Muscle layer of duodenum (tissue), 2 donors: ENCODE data around the gene TDRD3.

Source experiments
- H3K27ac ChIP-seq: one replicate; pipeline ENCODE4 v1.7.0; 2013; ENCODE audit warnings: mild to moderate bottlenecking, low read length
- H3K27me3 ChIP-seq: one replicate; pipeline ENCODE4 v1.7.0; 2013; ENCODE audit warnings: low read depth, mild to moderate bottlenecking, control low read depth, low read length
- H3K36me3 ChIP-seq, 2 donors: one replicate each; pipeline ENCODE4 v1.7.0; 2013; ENCODE audit warnings: low read length in 2 of 2, control low read depth in 1 of 2, mild to moderate bottlenecking in 1 of 2; ENCODE audit not compliant: insufficient read depth in 2 of 2, control insufficient read depth in 1 of 2
- H3K4me1 ChIP-seq, 2 donors: one replicate each; pipeline ENCODE4 v1.7.0; 2013; ENCODE audit warnings: low read length in 2 of 2, mild to moderate bottlenecking in 2 of 2, control low read depth in 1 of 2, moderate library complexity in 1 of 2; ENCODE audit not compliant: insufficient read depth in 2 of 2, control insufficient read depth in 1 of 2
- H3K4me3 ChIP-seq, 2 donors: one replicate each; pipeline ENCODE4 v1.7.0; 2013; ENCODE audit warnings: low read length in 2 of 2, low read depth in 1 of 2, mild to moderate bottlenecking in 1 of 2
- H3K9me3 ChIP-seq, 2 donors: one replicate each; pipeline ENCODE4 v1.7.0; 2013; ENCODE audit warnings: low read length in 2 of 2, control low read depth in 1 of 2, mild to moderate bottlenecking in 1 of 2; ENCODE audit not compliant: control insufficient read depth in 1 of 2
- donor health status: healthy.

TDRD3 gene

GRCh38 chr13:60396783-60397703, at the start of gene TDRD3:
TSS of gene TDRD3 (plus strand) at chr13:60397220. CDS start at chr13:60397365, 145 bp downstream.
- Histone ChIP-seq H3K36me3 (peaks cover 0 to 7% of the 10 kb centered on the region in 2 donors), H3K27ac (peak within 1 kb of the TSS; percentile 92), H3K27me3 (no peaks in the 10 kb centered on the region), H3K9me3 (no peaks in the 10 kb centered on the region), H3K4me1 (peaks cover 16 to 19% of the 10 kb centered on the region in 2 donors), H3K4me3 (peak within 1 kb of the TSS; percentile 89 to 99)

- Histone ChIP-seq H3K36me3 (no peaks in the 10 kb centered on the region), H3K27me3 (no peaks in the 10 kb centered on the region), H3K9me3 (no peaks in the 10 kb centered on the region), H3K4me3 (no peak overlapping the region), H3K27ac (no peak overlapping the region), H3K4me1 (no peaks in the 10 kb centered on the region)
These were observed 49.3 kb upstream of the TDRD3 start for GRCh38 chr13:60347690-60348089.

- H3K27ac ChIP-seq: no peak overlapping the region
- H3K4me3 ChIP-seq: no peak overlapping the region
- no peaks in the 10 kb centered on the region for H3K9me3 ChIP-seq
- no peaks in the 10 kb centered on the region for H3K4me1 ChIP-seq
- no peaks in the 10 kb centered on the region for H3K36me3 ChIP-seq
- H3K27me3 ChIP-seq: no peaks in the 10 kb centered on the region
These were observed 48.9 kb upstream of the TDRD3 start for GRCh38 chr13:60348097-60348496.

DNA sequence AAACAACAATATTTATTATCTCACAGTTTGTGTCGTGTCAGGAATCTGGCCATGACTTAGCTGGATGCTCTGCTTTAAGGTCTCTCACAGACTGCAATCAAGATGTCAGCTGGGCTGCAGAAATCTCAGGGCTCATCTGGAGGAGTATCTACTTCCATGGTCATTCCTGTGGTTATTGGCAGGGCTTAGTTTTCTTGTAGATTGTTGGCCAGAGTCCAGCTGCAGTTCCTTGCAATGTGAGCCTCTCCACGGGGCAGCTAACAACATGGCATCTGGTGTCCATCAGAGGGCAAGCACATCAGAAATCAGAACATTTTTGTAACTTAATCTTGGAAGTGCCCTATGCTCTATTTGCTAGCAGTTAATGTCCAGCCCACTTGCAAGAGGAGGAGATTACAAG, 45.7 kb upstream of the TDRD3 start:
- no peak overlapping the region for H3K4me3 ChIP-seq
- no peak overlapping the region for H3K27ac ChIP-seq
- H3K4me1 ChIP-seq: no peaks in the 10 kb centered on the region
- no peaks in the 10 kb centered on the region for H3K27me3 ChIP-seq
- no peaks in the 10 kb centered on the region for H3K9me3 ChIP-seq
- no peaks in the 10 kb centered on the region for H3K36me3 ChIP-seq

DNA sequence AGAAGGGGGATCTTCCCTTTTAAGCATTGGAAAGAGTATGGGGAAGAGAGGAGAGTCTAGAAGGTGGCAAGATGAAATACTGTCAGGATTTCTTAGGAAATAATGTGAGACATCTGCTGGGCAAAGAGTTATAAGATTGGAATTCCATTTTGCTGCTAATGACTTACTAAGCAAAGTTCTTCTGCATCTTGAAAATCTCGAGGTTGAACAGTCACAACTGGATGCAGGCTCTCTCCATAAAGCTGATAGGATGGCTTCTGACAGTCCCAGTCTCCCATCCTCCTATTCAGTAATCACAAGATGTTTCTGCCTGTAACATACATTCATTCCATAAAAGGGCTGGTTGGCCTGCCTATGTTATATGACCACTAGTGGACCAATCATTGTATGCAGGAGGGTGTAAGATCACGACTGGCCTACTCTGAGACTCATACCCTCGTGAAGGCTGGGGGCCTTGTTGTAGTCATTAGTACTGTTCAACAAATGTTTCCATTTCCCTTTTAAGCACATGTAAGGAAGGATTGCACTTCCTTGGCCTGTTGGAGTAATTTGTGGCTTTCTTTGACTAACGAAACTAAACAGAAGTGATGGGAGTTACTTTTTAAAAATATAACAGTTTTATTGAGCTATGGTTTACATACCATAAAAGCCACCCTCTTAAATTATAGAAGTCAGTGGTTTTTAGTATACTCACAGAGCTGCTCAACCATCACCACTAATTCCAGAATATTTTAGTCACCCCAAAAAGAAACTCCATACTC, 45.0 kb upstream of the TDRD3 start:
- Histone ChIP-seq H3K9me3 (no peaks in the 10 kb centered on the region), H3K27ac (no peak overlapping the region), H3K4me3 (no peak overlapping the region), H3K36me3 (no peaks in the 10 kb centered on the region), H3K4me1 (no peaks in the 10 kb centered on the region), H3K27me3 (no peaks in the 10 kb centered on the region)

GRCh38 chr13:60352644-60353043, 44.4 kb upstream of the TDRD3 start:
- no peak overlapping the region for H3K27ac ChIP-seq
- H3K36me3 ChIP-seq: no peaks in the 10 kb centered on the region
- no peak overlapping the region for H3K4me3 ChIP-seq
- no peaks in the 10 kb centered on the region for H3K27me3 ChIP-seq
- no peaks in the 10 kb centered on the region for H3K4me1 ChIP-seq
- H3K9me3 ChIP-seq: no peaks in the 10 kb centered on the region

- Histone ChIP-seq H3K27ac (no peak overlapping the region), H3K27me3 (no peaks in the 10 kb centered on the region), H3K4me3 (no peak overlapping the region), H3K36me3 (no peaks in the 10 kb centered on the region), H3K4me1 (no peaks in the 10 kb centered on the region), H3K9me3 (no peaks in the 10 kb centered on the region)
These were observed 42.0 kb upstream of the TDRD3 start for GRCh38 chr13:60355056-60355455.

DNA sequence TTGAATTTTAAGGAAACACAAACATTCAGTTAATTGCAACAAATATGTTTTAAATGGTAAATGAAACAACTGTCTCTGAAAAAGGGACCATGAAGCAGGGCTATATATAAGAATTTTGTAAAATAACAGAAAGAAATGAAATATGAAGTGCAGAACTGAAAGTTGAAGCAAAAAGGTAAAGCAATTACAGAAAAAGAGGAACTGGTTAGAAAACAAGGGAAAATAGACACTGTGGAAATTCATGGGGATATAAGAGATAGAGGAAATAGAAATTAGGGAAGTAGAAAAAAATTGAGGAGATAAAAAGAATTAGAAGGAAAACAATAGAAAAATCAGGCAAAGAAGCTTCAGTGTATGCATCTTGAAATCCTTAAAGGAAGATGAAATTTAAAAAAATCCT, 40.0 kb upstream of the TDRD3 start:
- Histone ChIP-seq H3K27ac (no peak overlapping the region), H3K27me3 (no peaks in the 10 kb centered on the region), H3K9me3 (no peaks in the 10 kb centered on the region), H3K4me3 (no peak overlapping the region), H3K36me3 (no peaks in the 10 kb centered on the region), H3K4me1 (no peaks in the 10 kb centered on the region)

DNA sequence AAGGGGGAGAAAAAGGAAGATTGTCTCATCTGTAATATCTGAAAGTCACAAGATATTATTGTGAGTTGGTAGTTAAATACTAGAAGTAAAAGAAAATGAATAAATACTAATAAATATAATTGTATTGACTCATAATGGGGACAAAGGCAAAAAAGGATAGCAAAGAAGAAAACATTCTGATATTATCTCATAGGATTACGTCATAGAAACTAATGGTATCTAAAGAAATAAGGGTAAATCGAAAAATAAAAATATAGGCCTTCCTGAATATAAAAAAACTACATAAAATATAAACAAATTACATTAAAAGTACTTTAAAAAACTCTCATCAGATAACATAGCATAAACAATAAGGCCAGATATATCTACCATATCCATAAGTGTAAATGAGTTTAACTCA, 38.6 kb upstream of the TDRD3 start:
- Histone ChIP-seq H3K9me3 (no peaks in the 10 kb centered on the region), H3K4me1 (no peaks in the 10 kb centered on the region), H3K36me3 (no peaks in the 10 kb centered on the region), H3K27me3 (no peaks in the 10 kb centered on the region), H3K4me3 (no peak overlapping the region), H3K27ac (no peak overlapping the region)

DNA sequence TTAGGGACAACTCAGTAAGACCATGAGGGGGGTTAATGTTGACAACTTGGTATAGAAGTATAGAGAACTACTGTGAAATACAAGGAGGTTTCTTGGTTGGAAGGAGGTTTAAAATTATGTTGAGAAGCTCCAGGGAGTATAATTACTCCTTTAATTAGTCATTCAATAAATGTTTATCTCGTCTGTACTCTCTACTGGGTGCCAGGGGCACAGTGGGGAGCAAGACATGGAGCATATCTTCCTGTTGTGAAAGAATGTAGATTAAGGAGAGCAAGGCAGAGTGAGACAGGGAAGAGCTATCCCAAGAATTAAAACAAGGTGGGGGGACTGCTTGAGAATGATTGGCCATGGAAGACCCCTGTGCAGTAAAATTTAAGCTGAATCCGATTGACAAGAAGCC, 33.7 kb upstream of the TDRD3 start:
- no peaks in the 10 kb centered on the region for H3K9me3 ChIP-seq
- H3K27ac ChIP-seq: no peak overlapping the region
- no peaks in the 10 kb centered on the region for H3K4me1 ChIP-seq
- no peak overlapping the region for H3K4me3 ChIP-seq
- H3K36me3 ChIP-seq: no peaks in the 10 kb centered on the region
- H3K27me3 ChIP-seq: no peaks in the 10 kb centered on the region

DNA sequence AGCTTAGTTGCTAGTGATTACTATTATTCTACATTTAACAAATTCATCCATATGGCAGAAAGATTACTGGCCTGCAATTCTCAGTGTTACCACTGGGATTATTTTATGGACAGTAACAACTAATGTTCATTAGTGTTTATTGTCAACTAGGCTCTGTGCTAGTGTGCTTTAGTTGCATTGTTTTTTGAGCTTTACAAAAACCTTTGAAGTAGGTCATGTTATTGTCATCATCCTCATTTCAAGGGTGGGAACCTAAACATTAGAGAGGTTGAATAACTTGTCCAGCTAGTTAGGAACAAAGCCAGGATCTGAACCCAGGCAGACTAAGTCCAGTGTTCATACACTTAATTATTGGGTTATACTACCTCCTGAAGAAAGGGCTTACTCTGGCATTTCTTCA, 27.8 kb upstream of the TDRD3 start:
- H3K27ac ChIP-seq: no peak overlapping the region
- no peaks in the 10 kb centered on the region for H3K4me1 ChIP-seq
- H3K9me3 ChIP-seq: no peaks in the 10 kb centered on the region
- H3K4me3 ChIP-seq: no peak overlapping the region
- H3K36me3 ChIP-seq: no peaks in the 10 kb centered on the region
- no peaks in the 10 kb centered on the region for H3K27me3 ChIP-seq
